HFFc6 (cell line): ENCODE results near the gene SPHK2. TPM values are rescaled to one million over a fixed set of nuclear protein-coding genes. Genes with fewer than 3 reads are reported as not detected.

Experiments
- DNase-seq: peaks from one replicate; pipeline ENCODE4 v3.0.0-alpha.2; 2018
- H3K27ac Mint-ChIP-seq: 2 replicates; pipeline ENCODE4 v1.8.0; 2020; ENCODE audit warnings: mild to moderate bottlenecking, mixed read lengths
- H3K27me3 Mint-ChIP-seq: 2 replicates; pipeline ENCODE4 v1.8.0; 2021; ENCODE audit warnings: mild to moderate bottlenecking, moderate library complexity, mixed read lengths; ENCODE audit not compliant: insufficient read depth
- H3K36me3 Mint-ChIP-seq: 2 replicates; pipeline ENCODE4 v1.8.0; 2021; ENCODE audit warnings: low read depth, mixed read lengths
- H3K4me1 Mint-ChIP-seq: 2 replicates; pipeline ENCODE4 v1.8.0; 2020; ENCODE audit warnings: low read depth, mixed read lengths
- H3K4me3 Mint-ChIP-seq: 2 replicates; pipeline ENCODE4 v1.8.0; 2020; ENCODE audit warnings: mild to moderate bottlenecking, moderate library complexity, mixed read lengths
- H3K9me3 Mint-ChIP-seq: 2 replicates; pipeline ENCODE4 v1.8.0; 2020; ENCODE audit warnings: mild to moderate bottlenecking, mixed read lengths
- CTCF ChIP-seq: fragments of 200-600 bp; sonication (generic); IDR thresholded peaks from 2 replicates; pipeline ENCODE4 v1.5.0; 2021; ENCODE audit warnings: antibody characterized with exemption, mild to moderate bottlenecking
- total RNA-seq, 6 experiments: library from RNA; stranded (reverse); fragmentation: NEBNext Ultra II Directional; extraction: Animal tissue kit (Norgen Biotek cat#: 25700); gene quantifications; 2 replicates in 1 of 6; 3 replicates in 5 of 6; pipeline ENCODE4 v1.2.3, GENCODE V29; 2021

Gene SPHK2
- total RNA-seq, 6 experiments from 2014 or later: 20.1 to 34.0 (median 23.4) TPM

- Mint-ChIP-seq H3K4me3 (peak overlapping the region; percentile 91), H3K4me1 (peaks cover 57% of the 10 kb centered on the region), H3K9me3 (no peaks in the 10 kb centered on the region), H3K36me3 (no peaks in the 10 kb centered on the region), H3K27ac (peak overlapping the region; percentile 43; the same call in 1 of the 2 replicates), H3K27me3 (peaks cover 14% of the 10 kb centered on the region; the same call in 1 of the 2 replicates)
- DNase-seq: no peak
- TF ChIP-seq CTCF: no peak
These were observed 16.9 kb downstream of the SPHK2 start for GRCh38 chr19:48635966-48636858.

GRCh38 chr19:48636859-48637448, 17.6 kb downstream of the SPHK2 start, which contains the start of gene DBP:
DBP (minus strand) TSS chr19:48637379; CDS start chr19:48636994, 385 bp downstream.
- peaks cover 57% of the 10 kb centered on the region for H3K4me1 Mint-ChIP-seq
- peak within 1 kb of the TSS; percentile 98 for H3K27ac Mint-ChIP-seq
- no peak for DNase-seq
- peak; percentile 43 for TF ChIP-seq CTCF
- H3K36me3 Mint-ChIP-seq: no peaks in the 10 kb centered on the region
- H3K4me3 Mint-ChIP-seq: peak within 1 kb of the TSS; percentile 91
- peaks cover 19% of the 10 kb centered on the region for H3K27me3 Mint-ChIP-seq
- no peaks in the 10 kb centered on the region for H3K9me3 Mint-ChIP-seq

GRCh38 chr19:48637449-48637947, 18.2 kb downstream of the SPHK2 start:
- TF ChIP-seq CTCF: no peak
- Mint-ChIP-seq H3K27me3 (peaks cover 21% of the 10 kb centered on the region), H3K36me3 (no peaks in the 10 kb centered on the region), H3K4me3 (peak overlapping the region; percentile 91), H3K4me1 (peaks cover 53% of the 10 kb centered on the region), H3K9me3 (no peaks in the 10 kb centered on the region), H3K27ac (peak overlapping the region; percentile 98)
- DNase-seq: peak; percentile 97

- Mint-ChIP-seq H3K27me3 (peaks cover 24% of the 10 kb centered on the region), H3K36me3 (no peaks in the 10 kb centered on the region), H3K27ac (peak overlapping the region; percentile 98), H3K4me3 (peak overlapping the region; percentile 91), H3K4me1 (peaks cover 46% of the 10 kb centered on the region), H3K9me3 (no peaks in the 10 kb centered on the region)
- peak; percentile 31; the same call in 1 of the 2 replicates for TF ChIP-seq CTCF
- DNase-seq: peak; percentile 81
These were observed 18.9 kb downstream of the SPHK2 start for GRCh38 chr19:48637948-48638830.

- Mint-ChIP-seq H3K36me3 (no peaks in the 10 kb centered on the region), H3K27me3 (peaks cover 27% of the 10 kb centered on the region), H3K4me3 (peak overlapping the region; percentile 91), H3K9me3 (no peaks in the 10 kb centered on the region), H3K27ac (no peak overlapping the region), H3K4me1 (peaks cover 40% of the 10 kb centered on the region)
- TF ChIP-seq CTCF: no peak
- DNase-seq: no peak
These were observed 19.6 kb downstream of the SPHK2 start for GRCh38 chr19:48638831-48639381.
